Fibroblast of skin of left biceps (primary cell): ENCODE data around the gene SLC22A23.
A peak's percentile ranks its signal among the peaks of the same experiment; 100 is the strongest.

Experiments
- DNase-seq, 2 experiments: peaks; one replicate each; pipeline ENCODE4 v3.0.0-alpha.2; 2013; ENCODE audit warnings: low read depth in 2 of 2

The SLC22A23 gene

DNA sequence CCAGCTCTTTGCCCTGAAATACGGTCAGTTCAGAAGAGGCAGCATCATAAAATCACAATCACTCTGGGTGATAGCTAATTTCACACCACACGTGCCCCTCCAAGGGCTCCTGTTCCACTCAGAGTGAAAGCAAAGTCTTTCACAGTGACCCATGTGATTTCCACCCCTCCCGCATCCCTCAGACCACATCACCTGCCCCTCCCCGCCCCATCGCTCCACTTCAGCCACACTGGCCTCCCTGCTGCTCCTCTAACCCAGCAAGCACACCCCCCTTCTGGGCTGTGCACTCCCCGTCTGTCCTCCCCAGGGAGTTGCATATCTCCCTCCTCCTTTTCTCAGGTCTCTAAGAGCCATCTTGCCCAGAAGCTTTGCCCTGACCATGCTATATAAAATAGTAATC is 123.6 kb downstream of the SLC22A23 start:
- DNase-seq = no peak

DNA sequence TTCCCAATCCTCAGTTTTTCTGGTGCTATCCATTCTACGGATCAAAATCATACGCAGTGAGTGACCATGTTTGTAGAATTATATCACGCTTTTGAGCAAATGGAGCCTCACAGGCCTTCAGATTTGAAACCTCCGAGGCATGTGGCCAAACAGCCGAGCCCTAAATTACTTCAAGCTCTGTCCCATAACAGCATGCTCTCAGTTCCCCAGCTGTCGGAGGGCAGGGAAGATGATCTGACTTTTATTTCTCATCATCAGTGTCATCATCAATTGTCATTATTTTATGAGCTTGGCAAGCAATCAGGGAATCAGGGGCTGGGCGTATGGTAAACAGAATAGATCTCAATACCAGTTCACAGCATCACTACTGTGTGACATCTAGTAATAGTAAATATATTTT is 124.9 kb downstream of the SLC22A23 start:
- no peak for DNase-seq

DNA sequence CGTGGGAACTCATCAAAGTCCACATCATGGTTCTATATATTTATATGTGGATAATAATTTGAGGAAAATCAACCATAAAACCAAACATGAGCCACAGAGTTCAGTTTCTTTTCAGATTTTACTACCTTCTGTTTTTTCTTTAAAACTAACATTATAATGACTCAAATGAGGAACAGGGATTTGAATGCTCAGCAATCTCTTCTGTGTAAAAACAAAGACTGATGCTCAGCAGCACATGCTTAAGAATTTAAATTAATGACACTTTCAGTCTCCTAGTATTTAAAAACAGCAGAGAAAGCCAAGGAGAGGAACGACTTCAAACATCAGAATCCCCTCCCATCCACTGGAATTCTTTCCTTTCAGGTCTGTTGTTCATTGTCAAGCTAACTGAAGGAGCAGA is 125.4 kb downstream of the SLC22A23 start:
- DNase-seq = no peak

DNA sequence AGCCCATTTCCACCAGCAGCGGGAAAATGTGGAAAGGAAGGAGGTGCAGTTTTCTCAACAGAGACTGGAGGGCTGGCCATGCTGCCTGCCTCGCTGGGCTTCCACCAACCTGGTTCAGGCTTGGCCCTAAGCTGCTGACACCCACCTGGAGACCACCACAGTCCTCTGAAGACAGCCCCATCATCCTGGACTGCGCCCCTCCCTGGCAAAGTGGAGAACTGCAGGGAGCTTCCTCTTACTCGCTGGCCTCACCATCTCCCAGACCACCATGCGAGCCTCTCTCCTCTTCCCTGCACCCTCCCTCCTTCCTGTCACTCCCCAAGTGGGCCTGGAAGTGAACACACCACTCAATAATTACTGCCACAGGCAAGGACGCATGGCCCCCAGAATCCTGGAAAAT is 126.7 kb downstream of the SLC22A23 start:
- DNase-seq = no peak

DNA sequence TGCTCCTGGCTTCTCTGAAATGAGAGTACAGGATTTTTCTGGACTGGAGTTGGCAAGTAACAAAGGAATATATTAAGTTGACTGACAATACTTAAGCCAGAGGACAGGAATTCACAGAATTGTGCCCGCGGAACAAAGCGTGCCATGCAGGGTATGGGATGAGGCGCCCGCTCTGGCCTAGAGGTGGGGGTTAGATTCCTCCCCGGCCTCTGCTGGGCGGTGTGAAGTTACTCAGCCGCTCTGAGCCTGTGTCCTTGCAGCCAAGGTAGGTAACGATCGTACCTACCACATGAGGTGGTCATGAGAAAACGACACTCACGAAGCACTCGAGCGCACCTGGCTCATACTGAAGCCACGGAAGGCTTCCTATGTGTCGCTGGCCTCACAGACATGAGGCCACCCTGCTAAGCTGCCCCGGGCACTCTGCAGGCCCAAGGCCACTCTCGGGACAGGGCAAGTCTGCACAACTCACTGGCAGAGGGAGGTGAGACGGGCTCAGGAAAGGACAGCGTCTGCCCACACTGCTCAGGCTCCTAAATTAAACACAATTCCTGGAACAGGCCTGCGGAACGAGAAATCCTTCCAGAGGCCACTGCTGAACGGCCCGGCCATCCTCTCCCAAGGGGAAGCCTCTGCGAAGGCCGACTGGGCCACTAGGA is 127.3 kb downstream of the SLC22A23 start:
- no peak for DNase-seq

DNA sequence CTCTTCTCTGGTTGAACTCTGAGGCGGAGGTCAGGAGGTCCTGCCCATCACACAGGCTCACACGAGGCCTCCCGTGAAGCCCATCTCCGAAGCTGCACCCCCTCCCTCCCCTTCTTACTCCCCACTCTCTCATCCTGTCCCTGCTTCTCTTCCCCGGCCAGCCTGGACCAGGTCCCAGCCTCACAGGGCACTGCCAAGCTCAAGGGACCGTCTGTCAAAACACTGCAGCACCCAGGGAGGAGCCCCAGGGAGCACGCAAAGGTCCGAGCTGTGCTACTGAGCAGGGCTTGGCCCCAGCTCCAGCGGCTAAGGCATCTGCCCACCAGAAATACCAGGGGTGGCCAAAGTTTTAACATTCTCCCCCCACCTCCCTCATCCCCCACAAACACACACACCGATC is 128.1 kb downstream of the SLC22A23 start:
- no peak for DNase-seq

DNA sequence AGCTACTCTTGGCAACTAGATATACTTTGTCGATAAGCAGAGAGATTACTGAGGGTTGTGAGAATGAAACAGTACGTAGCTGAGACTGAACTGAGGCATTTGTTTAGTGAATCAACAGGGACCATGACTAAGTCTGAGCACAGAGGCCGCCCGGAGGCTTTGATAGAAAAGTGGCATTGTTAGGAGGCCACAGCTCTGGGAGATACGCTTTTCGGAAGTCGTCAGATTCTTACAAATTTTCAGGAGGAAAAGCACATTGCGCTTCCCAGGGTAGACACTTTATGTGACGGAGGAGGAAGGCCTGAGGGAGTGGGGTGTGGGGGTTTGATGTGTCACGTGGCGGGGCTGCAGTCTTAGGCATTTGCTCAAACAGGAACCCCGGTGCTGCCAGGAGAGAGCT is 128.7 kb downstream of the SLC22A23 start:
- no peak for DNase-seq

DNA sequence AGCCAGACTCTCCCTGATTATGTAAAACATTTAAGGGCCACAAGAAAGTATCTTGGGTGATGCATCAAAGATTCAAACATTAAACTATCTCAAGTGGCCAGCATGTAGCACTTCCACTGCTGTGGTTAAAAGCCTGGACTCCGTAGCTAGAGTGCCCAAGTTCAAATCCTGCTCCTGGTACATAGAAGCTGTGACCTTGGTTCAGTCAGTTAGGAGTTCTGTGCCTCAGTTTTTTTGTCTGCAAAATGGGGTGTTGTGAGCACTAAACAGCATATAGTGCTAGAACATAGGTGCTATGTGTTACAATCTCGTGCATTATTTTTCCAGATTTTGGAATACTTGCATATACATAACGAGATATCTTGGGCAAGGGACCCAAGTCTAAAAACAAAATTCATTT is 129.4 kb downstream of the SLC22A23 start:
- no peak for DNase-seq

DNA sequence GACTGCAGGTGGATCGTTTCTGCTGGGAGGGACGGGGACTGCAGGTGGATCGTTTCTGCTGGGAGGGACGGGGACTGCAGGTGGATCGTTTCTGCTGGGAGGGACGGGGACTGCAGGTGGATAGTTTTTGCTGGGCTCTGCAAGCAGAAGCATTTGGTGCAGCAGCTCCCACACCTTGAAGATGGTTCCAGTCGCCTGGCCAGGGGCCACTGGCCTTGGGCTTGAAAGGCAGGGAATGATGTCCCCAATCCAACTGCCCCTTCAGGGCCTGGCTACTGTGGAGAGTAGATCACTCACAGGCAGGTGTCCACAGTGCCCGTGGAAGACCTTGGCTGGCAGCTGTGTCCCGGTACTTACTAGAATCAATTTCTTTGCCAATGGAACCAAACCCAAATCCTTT is 129.9 kb downstream of the SLC22A23 start:
- no peak for DNase-seq

DNA sequence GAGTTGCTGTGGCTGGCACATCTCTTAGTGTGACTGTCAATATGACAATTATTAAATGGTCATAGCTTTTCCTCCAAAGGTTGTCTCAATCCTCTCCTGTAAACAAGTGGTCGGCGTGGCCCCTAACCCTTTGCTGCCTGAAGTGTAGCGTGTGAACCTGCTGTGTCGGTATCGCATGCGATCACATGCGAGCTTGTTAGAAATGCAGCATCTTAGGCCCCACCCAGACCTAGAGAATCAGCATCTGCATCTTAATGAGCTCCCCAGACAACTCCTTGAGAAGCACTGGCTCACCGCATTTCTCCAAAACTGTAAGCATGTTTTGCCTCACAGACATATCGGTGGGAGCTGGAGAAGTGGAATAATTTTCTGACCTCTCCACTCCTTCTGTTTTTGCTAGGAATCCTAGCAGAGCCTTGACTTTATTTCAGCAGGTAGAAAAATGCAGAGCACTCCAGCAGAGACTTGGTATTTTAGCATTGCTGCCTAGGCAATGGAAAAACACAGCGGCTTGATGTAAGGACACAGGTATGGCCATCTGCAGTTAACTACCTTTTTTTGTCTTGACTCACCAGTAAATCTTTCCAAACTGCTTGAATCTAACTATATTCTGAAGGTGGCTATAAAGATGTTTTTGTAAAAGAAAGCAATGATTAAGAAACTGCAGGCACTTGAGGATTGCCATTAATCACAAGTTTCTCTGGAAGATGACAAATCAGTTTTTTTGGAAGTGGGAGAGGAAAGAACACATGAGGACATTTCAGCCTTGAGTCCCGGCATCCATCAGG is 130.5 kb downstream of the SLC22A23 start:
- no peak for DNase-seq

DNA sequence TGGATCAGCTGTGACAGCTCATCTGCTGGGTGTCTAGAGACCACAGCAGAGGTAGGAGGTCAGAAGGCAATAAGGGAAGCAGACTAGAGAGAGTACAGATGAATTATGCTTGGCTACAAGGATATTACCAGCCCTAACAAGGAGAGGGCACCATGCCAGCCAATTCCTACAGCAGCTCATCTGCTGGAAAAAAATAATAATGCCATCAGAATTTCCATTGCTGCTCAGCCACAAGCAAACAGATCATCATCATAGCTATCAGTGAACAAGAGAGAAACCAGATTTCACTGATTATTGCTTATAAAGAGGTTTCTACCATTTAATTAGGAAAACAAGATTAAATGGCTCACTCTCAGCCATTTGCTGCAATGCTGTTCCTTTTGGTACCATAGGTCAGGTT is 131.6 kb downstream of the SLC22A23 start:
- peak in 1 of 2 experiments; percentile 13 for DNase-seq

DNA sequence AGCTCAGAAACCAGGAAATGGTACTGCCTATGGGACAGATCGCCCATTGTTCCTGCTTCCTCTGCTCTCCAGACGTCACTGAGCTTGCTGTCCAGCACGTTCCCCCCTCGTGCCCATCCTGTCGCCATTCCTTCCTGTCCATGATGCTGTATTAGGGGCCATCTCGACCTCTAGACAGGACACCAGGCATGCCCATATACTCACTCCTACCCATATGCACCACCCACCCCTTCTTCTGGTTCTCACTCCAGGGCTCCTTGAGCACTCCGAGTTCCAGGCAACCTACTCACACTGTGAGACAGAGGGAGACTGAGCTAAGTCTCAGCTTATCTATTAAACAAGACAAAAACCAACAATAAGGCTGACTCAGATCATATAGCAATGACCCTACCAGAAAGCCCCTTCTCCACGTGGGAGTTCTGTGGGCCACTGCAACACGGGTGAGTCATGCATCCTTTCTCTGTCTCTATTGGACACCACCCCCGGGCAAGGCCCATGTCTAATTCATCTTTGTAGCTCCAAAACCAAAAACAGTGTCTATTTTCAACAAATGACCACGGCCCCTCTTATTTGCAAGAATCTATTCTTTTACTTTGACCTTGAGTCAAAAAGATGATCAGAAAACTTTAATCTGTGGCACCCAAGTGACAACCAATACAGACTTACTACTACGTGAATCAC is 132.4 kb downstream of the SLC22A23 start:
- peak; percentile 43 to 52 for DNase-seq

DNA sequence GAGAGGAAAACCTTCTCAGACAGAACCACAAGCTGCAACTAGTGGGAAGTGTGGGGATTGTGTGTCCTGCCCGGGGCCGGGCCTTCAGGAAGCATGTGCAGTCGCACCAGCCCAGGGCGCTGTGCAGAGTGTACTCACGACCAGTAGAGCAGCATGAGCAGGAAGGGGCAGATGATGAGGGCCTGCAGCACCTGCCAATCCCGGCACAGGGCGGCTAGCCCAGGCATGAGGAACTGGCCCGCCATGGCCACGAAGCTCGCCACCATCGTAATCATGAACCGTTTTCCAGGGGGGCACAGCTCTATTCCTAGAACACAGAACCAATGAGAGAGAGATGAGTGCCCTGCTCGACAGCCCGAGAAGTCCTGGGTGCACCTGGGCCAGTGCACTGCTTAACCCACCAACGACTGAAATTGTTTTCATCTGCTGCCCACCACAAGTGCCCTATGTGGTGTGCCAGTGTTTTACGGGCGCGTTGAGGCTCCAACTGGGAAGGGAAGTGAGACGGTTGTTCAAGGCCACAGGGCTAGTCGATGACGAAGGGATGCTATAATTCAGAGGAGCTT is 133.1 kb downstream of the SLC22A23 start:
- DNase-seq = no peak

DNA sequence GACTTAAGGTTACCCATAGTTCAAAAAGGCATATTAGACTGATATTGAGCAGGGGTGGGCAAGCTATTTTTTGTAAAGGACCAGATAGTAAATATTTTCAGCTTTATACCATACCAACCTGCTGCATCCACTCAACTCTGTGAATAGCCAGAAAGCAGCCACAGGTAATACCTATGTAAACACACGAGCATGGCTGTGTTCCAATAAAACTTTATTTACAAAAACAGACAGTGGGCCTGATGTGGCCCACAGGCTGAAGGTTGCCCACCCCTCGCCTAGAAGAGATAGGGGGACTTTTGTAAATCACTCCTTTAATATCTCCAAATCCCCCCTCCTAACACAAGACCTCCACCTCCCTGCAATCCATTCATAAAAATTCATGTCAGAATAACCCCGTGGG is 133.7 kb downstream of the SLC22A23 start:
- DNase-seq = no peak

DNA sequence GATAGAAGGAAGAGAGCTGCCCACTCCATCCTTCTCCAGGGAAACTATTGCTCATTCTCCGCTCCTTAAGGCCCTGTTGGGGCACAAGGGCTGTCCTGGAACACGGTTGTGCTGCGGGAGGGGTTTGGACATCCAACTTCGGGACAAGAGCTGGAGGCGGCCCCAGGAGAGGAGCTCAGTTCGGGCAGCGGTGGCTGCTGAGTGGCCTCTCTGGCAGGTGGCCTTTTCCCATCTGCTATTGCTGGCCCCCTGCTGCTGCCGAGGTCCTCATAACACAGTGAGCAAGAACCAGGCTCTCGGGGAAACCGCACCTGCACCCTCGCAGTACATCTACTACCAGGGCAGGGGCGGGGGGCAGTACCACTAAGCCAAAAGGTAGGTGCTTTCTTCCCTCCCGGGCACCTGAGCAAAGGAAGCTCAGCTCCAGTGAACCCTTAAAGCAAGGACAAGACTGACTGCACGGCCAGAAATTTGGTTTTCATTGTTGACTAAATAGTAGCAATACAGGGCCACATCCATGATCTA is 134.4 kb downstream of the SLC22A23 start:
- no peak for DNase-seq

DNA sequence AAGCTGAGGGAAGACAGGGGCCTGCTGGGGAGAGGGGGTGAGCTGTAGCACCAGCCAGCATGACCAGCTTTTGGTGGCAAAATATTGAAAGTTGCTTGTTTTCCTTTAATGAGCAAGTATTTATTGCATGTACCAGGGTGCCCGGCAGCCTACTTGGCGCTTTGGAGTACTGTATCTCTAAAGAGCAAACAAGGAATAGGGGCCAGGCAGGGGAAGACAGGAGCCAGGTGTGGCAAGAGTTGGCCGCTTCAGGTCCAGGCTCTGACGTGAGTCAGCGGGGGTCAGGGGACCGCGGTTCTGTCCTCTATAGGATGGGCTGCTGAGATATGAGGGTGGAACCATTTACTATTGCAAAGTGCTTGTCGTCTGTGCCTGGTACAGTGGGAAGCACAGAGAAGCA is 135.0 kb downstream of the SLC22A23 start:
- DNase-seq = no peak

DNA sequence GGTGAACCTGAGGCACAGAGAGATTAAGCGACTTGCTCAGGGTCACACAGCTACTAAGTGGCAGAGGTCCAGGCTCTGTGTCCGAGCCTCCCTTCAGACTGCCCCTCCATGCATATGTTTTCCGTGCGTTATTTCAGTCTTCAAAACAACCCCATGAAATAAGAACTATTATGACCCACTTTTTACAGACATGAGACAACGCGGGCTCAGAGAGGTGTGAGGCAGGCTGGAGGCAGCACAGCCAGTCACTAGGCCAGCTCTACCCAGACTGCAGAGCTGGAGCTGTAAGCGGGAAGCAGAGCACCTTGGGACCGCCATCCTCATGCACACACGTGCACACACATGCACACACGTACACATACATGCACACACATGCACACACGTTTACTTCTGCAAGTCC is 135.8 kb downstream of the SLC22A23 start:
- no peak for DNase-seq

DNA sequence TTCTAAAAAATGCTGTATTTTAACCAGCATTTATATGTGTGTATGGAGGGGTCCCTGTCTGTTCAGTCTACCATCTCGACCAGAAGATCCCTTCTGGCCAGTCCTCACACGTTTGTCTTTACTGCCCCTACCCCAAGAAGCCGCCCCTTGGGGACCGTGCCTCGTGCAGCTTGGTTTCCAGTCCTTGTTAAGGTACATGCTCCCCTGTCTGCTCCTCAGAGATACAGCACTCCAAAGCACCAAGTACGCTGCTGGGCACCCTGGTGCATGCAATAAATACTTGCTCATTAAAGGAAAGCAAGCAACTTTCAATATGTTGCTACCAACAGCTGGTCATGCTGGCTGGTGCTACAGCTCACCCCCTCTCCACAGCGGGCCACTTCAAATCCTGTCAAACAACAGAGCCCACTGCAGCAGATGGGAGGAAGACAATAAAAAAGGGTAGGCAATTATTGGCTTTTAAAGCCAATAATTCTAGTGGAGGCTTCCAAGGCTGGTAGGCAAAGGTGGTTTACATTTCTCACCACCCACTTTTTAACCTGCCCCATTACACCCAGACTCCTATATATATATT is 136.5 kb downstream of the SLC22A23 start:
- DNase-seq = no peak

DNA sequence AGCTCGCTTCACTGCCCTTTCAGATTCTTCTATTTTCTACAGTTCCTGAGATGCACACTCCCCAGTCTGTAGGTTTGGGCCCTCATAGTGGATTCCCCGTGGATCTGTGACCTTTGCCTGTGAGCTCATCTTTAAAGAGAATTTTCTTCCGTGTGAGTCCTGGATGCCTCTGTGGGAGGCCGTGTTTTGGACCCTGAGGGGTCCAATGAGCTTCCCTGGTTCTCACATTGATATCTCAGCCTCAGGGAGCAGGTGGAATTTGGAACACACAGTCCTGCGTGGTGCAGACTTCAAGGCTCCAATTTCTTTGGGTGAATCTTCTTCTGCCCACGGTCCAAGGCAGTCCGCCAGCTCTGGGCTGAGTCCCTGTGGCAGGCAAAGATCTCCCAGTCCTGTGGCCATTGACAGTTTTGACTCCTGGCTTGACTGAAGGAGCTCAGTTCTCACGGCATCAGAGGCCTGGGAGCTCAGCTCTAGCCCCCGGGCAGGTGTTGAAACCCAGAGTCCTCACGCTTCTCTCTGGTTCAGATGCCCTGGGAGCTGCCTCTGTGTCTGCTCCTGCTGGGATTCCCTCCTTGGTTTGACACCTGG is 137.1 kb downstream of the SLC22A23 start:
- no peak for DNase-seq

DNA sequence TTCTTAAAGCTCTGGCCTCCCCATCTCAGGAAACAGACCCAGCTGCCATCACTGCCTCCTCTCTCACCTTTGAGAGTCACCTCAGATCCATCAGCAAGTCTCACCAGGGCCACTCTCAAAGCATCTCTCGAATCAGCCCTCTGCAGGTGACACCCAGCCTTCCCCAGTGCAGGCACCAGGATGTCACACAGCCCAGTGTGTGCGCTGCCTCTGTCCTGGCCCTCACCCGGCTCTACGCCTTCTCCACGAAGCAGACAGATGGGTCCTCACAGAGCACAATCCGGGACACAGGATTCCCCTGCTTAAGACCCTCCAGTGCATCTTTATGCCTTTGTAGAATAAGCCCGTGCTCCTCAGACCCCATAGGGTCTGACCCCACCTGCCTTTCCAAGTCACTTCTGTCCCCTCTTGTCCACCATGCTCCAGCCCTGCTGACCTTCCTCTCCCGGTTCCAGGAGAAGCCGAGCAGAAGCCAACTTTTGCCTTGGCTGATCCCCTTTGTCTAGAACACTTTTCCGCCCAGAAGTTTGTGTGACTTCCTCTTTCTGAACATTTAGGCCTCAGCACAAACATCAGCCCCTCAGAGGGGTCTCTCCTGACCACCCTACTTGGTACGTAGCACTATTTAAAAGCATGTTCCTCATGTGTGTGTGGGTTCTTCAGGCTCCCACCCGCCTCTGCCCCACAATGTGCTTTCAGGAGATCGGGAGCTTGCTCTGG is 137.9 kb downstream of the SLC22A23 start:
- DNase-seq = no peak

DNA sequence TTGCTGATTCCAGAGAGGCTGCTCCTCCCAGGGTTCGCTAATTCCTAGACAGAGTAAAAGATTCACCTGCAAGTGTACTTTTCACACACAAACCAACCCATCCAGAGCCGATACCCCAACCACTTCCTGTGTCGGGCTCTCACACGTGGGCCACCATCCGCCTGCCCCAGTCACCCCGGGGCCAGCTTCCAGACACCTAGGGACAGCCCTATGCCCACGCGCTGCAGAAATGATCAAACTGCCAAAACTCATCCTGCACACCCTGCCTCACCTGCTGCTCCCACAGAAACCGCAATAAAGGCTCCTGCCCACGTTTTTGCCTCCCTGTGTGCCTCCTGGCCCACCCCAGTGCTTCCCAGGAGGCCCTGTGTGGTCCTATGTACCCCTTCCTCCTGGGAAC is 138.6 kb downstream of the SLC22A23 start:
- DNase-seq = no peak
